ENCODE results near the gene MGAT3. TPM values are rescaled to one million over a fixed set of nuclear protein-coding genes. Genes with fewer than 3 reads are reported as not detected.

The MGAT3 gene
- total and polyA plus RNA-seq, 9 of the 15 experiments (the other 6 are each of a cell fraction or from before 2014, with no cell fraction given) = 0.10 to 11.5 (median 4.6) TPM

DNA sequence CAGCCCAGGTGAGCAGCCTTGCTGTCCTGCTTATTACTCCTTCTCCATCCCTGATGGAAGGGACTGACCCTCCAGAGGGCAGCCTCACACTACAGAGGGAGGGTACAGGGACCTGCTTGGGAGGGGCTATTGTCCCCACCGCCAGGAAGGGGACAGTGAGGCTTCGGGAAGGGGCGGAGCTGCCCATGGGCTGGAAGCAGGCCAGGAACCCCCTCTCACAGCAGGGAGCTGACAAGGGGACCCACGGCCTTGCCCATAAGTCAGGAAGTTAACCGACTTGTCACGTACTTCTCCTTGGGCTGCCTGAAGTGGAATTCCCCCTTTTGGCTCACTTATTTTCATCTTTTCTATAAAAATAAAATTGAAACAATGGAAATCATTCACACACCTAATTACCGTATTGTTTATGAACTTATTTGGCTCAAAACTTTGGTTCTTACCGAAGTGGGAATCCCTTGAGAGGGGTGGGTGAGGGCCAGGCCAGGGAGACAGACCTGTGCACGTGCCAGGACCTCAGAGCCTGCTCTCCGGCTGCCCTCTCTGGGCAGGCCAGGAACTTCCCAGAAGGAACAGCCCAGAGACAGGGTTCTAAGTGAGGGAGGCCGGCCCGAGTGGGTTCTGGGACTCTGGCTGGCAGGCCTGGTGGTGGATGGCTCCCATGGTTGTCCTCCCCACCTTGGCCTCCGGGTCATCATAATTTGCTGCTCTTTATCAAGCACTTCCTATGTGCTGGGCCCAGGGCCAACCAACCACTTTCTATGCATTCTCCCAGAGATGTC lies 5.8 kb downstream of the MGAT3 start:
- Histone ChIP-seq H3K36me3 (ENCODE audit: control insufficient read depth, insufficient read depth, low read length) (no peaks in the 10 kb centered on the region), H4K20me1 (replicated peaks; ENCODE audit: control insufficient read depth, insufficient read depth, low read length) (no peaks in the 10 kb centered on the region), H2AFZ (ENCODE audit: low read depth, low read length) (peak overlapping the region; percentile 42; the same call in 1 of the 2 replicates), H3K4me1 (replicated peaks in 1 of 2; ENCODE audit: control insufficient read depth in 2 of 2, insufficient read depth in 2 of 2, low read length in 2 of 2) (peaks cover 47 to 78% of the 10 kb centered on the region in 2 experiments), H3K9me1 (ENCODE audit: control insufficient read depth, insufficient read depth, low read length) (no peaks in the 10 kb centered on the region), H3K4me2 (ENCODE audit: insufficient read depth, low read length) (peak overlapping the region; percentile 39; the same call in 1 of the 2 replicates), H3K27me3 (ENCODE audit: control insufficient read depth in 2 of 2, insufficient read depth in 2 of 2, low read length in 2 of 2) (no peaks in the 10 kb centered on the region), H3K9ac (ENCODE audit: insufficient read depth in 1 of 2, low read depth in 2 of 2, low read length in 2 of 2) (peak overlapping the region; percentile 57 to 88), H3K4me3 (no peak overlapping the region), H3K27ac (ENCODE audit: extremely low read depth, low read depth, low read length) (peak overlapping the region; percentile 63), H3K79me2 (ENCODE audit: control insufficient read depth, insufficient read depth, low read length) (peaks cover 75% of the 10 kb centered on the region), H3K9me3 (replicated peaks; ENCODE audit: control insufficient read depth, insufficient read depth, low read depth, low read length) (no peaks in the 10 kb centered on the region)
- 21% methylated on average over 13 of the region's 13 CpGs for WGBS (ENCODE audit: insufficient coverage, low coverage, missing lambda C conversion rate)
- ChIA-PET POLR2A (interaction anchor here (1.4 to 3.0 kb wide), 3 partner anchors 8 to 57 kb away, joined by 5 to 11 read pairs (median 6); partner anchors contain the start of gene ATF4), CTCF (ENCODE audit: low intra/inter-chr PET ratio) (no interaction called here)
- in situ Hi-C loops (cut with MboI) (no loop called here), intact Hi-C loops (cut with micrococcal nuclease) (loop anchor here (5.0 kb wide), 1 partner anchor 55 kb away; no protein-coding TSS in a partner anchor)
- DNase-seq (ENCODE audit: extremely low read depth in 1 of 4, low spot score in 3 of 4) = peak; percentile 52 to 83 (median 67)
- no TSS peak for BruUV-seq (replicated peaks)
- FAIRE-seq = peak; percentile 89
- ATAC-seq = peak; percentile 67
- TF ChIP-seq TCF3 (CRISPR knock-in tag; IDR thresholded peaks at IDR 0.05) = no peak
- TF ChIP-seq BHLHE40 (IDR thresholded peaks at IDR 0.05; ENCODE audit: low read length) = peak; percentile 83
- TF ChIP-seq, protein P1, sequence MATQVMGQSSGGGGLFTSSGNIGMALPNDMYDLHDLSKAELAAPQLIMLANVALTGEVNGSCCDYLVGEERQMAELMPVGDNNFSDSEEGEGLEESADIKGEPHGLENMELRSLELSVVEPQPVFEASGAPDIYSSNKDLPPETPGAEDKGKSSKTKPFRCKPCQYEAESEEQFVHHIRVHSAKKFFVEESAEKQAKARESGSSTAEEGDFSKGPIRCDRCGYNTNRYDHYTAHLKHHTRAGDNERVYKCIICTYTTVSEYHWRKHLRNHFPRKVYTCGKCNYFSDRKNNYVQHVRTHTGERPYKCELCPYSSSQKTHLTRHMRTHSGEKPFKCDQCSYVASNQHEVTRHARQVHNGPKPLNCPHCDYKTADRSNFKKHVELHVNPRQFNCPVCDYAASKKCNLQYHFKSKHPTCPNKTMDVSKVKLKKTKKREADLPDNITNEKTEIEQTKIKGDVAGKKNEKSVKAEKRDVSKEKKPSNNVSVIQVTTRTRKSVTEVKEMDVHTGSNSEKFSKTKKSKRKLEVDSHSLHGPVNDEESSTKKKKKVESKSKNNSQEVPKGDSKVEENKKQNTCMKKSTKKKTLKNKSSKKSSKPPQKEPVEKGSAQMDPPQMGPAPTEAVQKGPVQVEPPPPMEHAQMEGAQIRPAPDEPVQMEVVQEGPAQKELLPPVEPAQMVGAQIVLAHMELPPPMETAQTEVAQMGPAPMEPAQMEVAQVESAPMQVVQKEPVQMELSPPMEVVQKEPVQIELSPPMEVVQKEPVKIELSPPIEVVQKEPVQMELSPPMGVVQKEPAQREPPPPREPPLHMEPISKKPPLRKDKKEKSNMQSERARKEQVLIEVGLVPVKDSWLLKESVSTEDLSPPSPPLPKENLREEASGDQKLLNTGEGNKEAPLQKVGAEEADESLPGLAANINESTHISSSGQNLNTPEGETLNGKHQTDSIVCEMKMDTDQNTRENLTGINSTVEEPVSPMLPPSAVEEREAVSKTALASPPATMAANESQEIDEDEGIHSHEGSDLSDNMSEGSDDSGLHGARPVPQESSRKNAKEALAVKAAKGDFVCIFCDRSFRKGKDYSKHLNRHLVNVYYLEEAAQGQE (IDR thresholded peaks at IDR 0.05; ENCODE audit: borderline replicate concordance) = peak; percentile 40; the same call in 1 of the 2 replicates
- TF ChIP-seq, protein P1 (CRISPR knock-in tag; IDR thresholded peaks at IDR 0.05; ENCODE audit: low read depth) = no peak
- no peak for TF ChIP-seq HDAC6 (IDR thresholded peaks at IDR 0.05; ENCODE audit: low read depth, low read length)
- no peak for TF ChIP-seq MTA3 (IDR thresholded peaks at IDR 0.05; ENCODE audit: borderline replicate concordance)
- TF ChIP-seq MCM3 (IDR thresholded peaks at IDR 0.05) = no peak
- TF ChIP-seq, protein P2, sequence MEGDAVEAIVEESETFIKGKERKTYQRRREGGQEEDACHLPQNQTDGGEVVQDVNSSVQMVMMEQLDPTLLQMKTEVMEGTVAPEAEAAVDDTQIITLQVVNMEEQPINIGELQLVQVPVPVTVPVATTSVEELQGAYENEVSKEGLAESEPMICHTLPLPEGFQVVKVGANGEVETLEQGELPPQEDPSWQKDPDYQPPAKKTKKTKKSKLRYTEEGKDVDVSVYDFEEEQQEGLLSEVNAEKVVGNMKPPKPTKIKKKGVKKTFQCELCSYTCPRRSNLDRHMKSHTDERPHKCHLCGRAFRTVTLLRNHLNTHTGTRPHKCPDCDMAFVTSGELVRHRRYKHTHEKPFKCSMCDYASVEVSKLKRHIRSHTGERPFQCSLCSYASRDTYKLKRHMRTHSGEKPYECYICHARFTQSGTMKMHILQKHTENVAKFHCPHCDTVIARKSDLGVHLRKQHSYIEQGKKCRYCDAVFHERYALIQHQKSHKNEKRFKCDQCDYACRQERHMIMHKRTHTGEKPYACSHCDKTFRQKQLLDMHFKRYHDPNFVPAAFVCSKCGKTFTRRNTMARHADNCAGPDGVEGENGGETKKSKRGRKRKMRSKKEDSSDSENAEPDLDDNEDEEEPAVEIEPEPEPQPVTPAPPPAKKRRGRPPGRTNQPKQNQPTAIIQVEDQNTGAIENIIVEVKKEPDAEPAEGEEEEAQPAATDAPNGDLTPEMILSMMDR (IDR thresholded peaks at IDR 0.05 in 2 of 3, conservative IDR thresholded peaks at IDR 0.05 in 1 of 3; ENCODE audit: insufficient read depth in 2 of 3, low read depth in 1 of 3, low read length in 3 of 3) = peak; percentile 44 to 58 (median 53); a peak in 5 of 6 replicates
- TF ChIP-seq MAZ (CRISPR knock-in tag; conservative IDR thresholded peaks at IDR 0.05 in 1 of 2, IDR thresholded peaks at IDR 0.05 in 1 of 2) = peak; percentile 21 to 40; a peak in 3 of 4 replicates
- no peak for TF ChIP-seq ZNF668 (CRISPR knock-in tag; IDR thresholded peaks at IDR 0.05)
- no peak for TF ChIP-seq ZNF766 (CRISPR knock-in tag; conservative IDR thresholded peaks at IDR 0.05)
- TF ChIP-seq NR3C1 (CRISPR knock-in tag; IDR thresholded peaks at IDR 0.05) = no peak
